Body of pancreas (tissue), 4 donors: ENCODE measurements around the gene C16orf74. TPM values are rescaled to one million over a fixed set of nuclear protein-coding genes. Genes with fewer than 3 reads are reported as not detected.

Source experiments
- ATAC-seq: fragments of 150-250 bp; one replicate; pipeline ENCODE4 v1.9.1; 2016
- DNase-seq, 4 donors: peaks; one replicate each; pipeline ENCODE4 v3.0.0-alpha.2; 2019
- H3K27ac ChIP-seq, 4 donors: fragments of 200-600 bp; sonication (generic); 1 replicate in 3 of 4; 2 replicates in 1 of 4; pipeline versions ENCODE4 v1.5.1 to v1.6.1; 2016 to 2019; ENCODE audit warnings: mild to moderate bottlenecking in 1 of 4, mixed read lengths in 1 of 4, moderate library complexity in 1 of 4
- H3K27me3 ChIP-seq, 2 donors: fragments of 200-600 bp; sonication (generic); one replicate each; pipeline ENCODE4 v1.6.0; 2016; ENCODE audit warnings: mild to moderate bottlenecking in 1 of 2
- H3K36me3 ChIP-seq, 2 donors: fragments of 200-600 bp; sonication (generic); replicated peaks in 1 of 2; 2 replicates each; pipeline ENCODE4 v1.5.1; 2016; ENCODE audit warnings: low read depth in 2 of 2; ENCODE audit not compliant: insufficient read depth in 1 of 2
- H3K4me1 ChIP-seq: fragments of 200-600 bp; sonication (generic); one replicate; pipeline ENCODE4 v1.6.0; 2016
- H3K4me3 ChIP-seq, 2 donors: fragments of 200-600 bp; sonication (generic); 1 replicate in 1 of 2; 2 replicates in 1 of 2; pipeline ENCODE4 v1.5.1; 2016 to 2019
- H3K9me3 ChIP-seq, 3 donors: fragments of 200-600 bp; sonication (generic); 1 replicate in 2 of 3; 2 replicates in 1 of 3; pipeline ENCODE4 v1.5.1; 2016
- CTCF ChIP-seq, 7 experiments: fragments of 450-650 bp in 4 of 7; fragments of 200-600 bp in 3 of 7; sonication (generic) in 3 of 7; IDR thresholded peaks; one replicate each; pipeline ENCODE4 v1.5.1; 2016 to 2019; ENCODE audit warnings: antibody characterized with exemption in 7 of 7
- POLR2A ChIP-seq, 3 donors: fragments of 450-650 bp; IDR thresholded peaks; one replicate each; pipeline ENCODE4 v1.6.1; 2016; ENCODE audit warnings: antibody characterized with exemption in 3 of 3, mild to moderate bottlenecking in 2 of 3
- WGBS, 2 donors: methylation state at CpG; one replicate each; pipeline ENCODE4 v1.1.5; 2017; 5-methylcytosine and 5-hydroxymethylcytosine counted together
- intact Hi-C: fragments of 100-400 bp; cut with DNase I; formaldehyde crosslinking; loops from one replicate; pipeline ENCODE4 v1.15.1; 2023
- total RNA-seq, 2 donors: library from RNA; depleted of rRNA; stranded (reverse); fragments of >200 nt; gene quantifications; one replicate each; pipeline ENCODE4 v1.1.0, GENCODE V29; 2016

Gene C16orf74
- total RNA-seq, 2 donors from 2014 or later, result 1.0 to 5.9 TPM

- H3K4me1 ChIP-seq, result peaks cover 9% of the 10 kb centered on the region
- no peak for DNase-seq
- no peak for TF ChIP-seq CTCF (IDR thresholded peaks at IDR 0.05)
- no peak for TF ChIP-seq POLR2A (IDR thresholded peaks at IDR 0.05)
- no peaks in the 10 kb centered on the region for H3K36me3 ChIP-seq
- H3K27ac ChIP-seq, result no peak overlapping the region
- H3K9me3 ChIP-seq, result no peaks in the 10 kb centered on the region
- no peaks in the 10 kb centered on the region for H3K27me3 ChIP-seq
- ATAC-seq, result no peak
- H3K4me3 ChIP-seq, result no peak overlapping the region
- intact Hi-C loops, result no loop called here
Measured at GRCh38 chr16:85683363-85683762, 67.5 kb downstream of the C16orf74 start.

DNA sequence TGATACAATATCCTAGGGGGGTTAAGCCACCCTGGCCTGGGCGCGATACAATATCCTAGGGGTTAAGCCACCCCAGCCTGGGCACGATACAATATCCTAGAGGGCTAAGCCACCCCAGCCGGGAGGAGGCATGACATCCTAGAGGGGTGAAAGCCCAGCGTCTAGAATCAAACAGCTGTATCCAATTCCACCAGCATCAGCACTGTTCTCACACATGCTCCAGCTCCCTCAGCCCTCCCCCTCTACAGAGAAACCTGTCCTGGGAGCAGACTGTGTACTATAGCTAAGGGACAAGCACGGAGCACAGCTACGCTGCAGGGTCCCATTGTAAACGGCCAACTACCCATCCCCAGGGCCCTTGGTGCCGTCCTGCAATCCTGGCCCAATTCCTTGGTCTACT is 68.4 kb downstream of the C16orf74 start:
- WGBS, 2 donors, result 59 to 75% methylated on average over 8 to 9 of the region's 9 CpGs
- H3K36me3 ChIP-seq, result no peaks in the 10 kb centered on the region
- no peaks in the 10 kb centered on the region for H3K9me3 ChIP-seq
- intact Hi-C loops, result no loop called here
- no peak overlapping the region for H3K4me3 ChIP-seq
- H3K4me1 ChIP-seq, result peaks cover 9% of the 10 kb centered on the region
- no peak overlapping the region for H3K27ac ChIP-seq
- TF ChIP-seq POLR2A (IDR thresholded peaks at IDR 0.05) (no peak), CTCF (IDR thresholded peaks at IDR 0.05) (no peak)
- H3K27me3 ChIP-seq, result no peaks in the 10 kb centered on the region
- no peak for ATAC-seq
- DNase-seq, result no peak

- no peaks in the 10 kb centered on the region for H3K36me3 ChIP-seq
- H3K4me3 ChIP-seq, result no peak overlapping the region
- no peaks in the 10 kb centered on the region for H3K9me3 ChIP-seq
- DNase-seq (no peak), ATAC-seq (no peak)
- peaks cover 9% of the 10 kb centered on the region for H3K4me1 ChIP-seq
- H3K27ac ChIP-seq, result no peak overlapping the region
- 79 to 85% methylated on average over 8 of the region's 8 CpGs for WGBS, 2 donors
- TF ChIP-seq CTCF (IDR thresholded peaks at IDR 0.05) (no peak), POLR2A (IDR thresholded peaks at IDR 0.05) (no peak)
- intact Hi-C loops, result no loop called here
- no peaks in the 10 kb centered on the region for H3K27me3 ChIP-seq
Measured at GRCh38 chr16:85681255-85681654, 69.6 kb downstream of the C16orf74 start.

DNA sequence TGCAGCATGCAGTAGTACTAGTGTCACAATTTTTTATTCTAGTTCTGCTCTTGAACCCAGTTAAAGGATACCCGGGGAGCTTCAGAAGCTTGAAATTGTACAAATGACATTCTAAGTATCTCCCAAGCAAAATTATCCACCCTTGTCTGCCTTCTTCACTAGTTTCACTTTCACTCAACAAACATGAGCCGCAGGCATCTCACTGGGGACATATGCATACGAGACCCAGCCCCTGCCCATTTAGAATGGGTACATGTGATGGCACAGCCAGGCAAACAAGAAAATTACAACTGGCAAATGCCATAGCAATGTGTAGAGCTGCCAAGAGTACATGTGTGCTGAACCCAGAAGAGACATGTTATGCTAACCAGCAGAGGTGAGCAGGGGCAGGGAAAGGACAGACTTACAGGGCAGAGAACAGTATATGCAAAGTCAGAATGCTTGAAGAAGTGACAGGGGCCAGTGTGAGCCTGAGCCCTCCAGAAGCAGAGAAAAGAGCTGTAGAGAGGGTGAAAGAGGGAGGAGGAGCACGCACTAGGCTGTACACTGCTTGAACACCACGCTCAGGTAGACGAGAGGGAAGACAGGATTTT is 70.4 kb downstream of the C16orf74 start:
- Histone ChIP-seq H3K4me1 (peaks cover 9% of the 10 kb centered on the region), H3K36me3 (no peaks in the 10 kb centered on the region), H3K9me3 (no peaks in the 10 kb centered on the region), H3K27me3 (no peaks in the 10 kb centered on the region), H3K4me3 (no peak overlapping the region), H3K27ac (no peak overlapping the region)
- WGBS, 2 donors, result 86 to 89% methylated on average over 6 of the region's 6 CpGs
- intact Hi-C loops, result no loop called here
- no peak for TF ChIP-seq CTCF (IDR thresholded peaks at IDR 0.05)
- no peak for TF ChIP-seq POLR2A (IDR thresholded peaks at IDR 0.05)
- ATAC-seq, result no peak
- no peak for DNase-seq

- DNase-seq (no peak), ATAC-seq (no peak)
- no peaks in the 10 kb centered on the region for H3K9me3 ChIP-seq
- H3K4me3 ChIP-seq, result no peak overlapping the region
- H3K4me1 ChIP-seq, result peaks cover 14% of the 10 kb centered on the region
- intact Hi-C loops, result no loop called here
- H3K36me3 ChIP-seq, result no peaks in the 10 kb centered on the region
- no peaks in the 10 kb centered on the region for H3K27me3 ChIP-seq
- H3K27ac ChIP-seq, result no peak overlapping the region
- 88 to 90% methylated on average over 4 to 6 of the region's 6 CpGs for WGBS, 2 donors
- TF ChIP-seq POLR2A (IDR thresholded peaks at IDR 0.05) (no peak), CTCF (IDR thresholded peaks at IDR 0.05) (no peak)
Measured at GRCh38 chr16:85679870-85680269, 71.0 kb downstream of the C16orf74 start.
